ENCODE measurements around the gene IPO4.

Gene IPO4

DNA sequence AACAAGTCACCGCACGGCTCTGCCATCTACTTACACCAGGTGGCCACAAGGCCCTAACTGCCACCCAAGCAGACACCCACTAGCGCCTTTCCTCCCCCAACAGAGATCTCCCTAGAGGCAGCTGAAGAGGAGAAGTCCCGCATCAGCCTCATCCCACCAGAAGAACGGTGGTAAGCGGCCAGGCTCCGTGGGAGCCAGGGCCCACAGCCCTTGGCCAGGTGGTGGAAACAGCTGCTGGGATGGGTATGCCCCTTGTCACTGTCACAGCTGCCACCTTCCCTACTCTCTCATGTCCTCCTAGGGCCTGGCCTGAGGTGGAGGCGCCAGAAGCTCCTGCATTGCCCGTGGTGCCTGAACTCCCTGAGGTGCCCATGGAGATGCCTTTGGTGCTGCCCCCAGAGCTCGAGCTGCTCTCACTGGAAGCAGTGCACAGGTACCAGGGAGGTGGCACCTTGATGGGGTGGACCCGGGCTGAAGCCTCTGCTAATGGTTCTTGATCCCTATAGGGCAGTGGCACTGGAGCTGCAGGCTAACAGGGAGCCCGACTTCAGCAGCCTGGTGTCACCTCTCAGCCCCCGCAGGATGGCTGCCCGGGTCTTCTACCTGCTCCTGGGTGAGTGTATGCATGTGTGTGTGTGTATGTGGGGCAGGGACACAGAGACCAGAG, 9.2 kb downstream of the IPO4 start:
- Mint-ChIP-seq H3K4me3 (no peak overlapping the region), H3K27ac (no peak overlapping the region), H3K4me1 (ENCODE audit: low read depth) (no peaks in the 10 kb centered on the region), H3K36me3 (ENCODE audit: low read depth) (peaks cover 100% of the 10 kb centered on the region), H3K9me3 (no peaks in the 10 kb centered on the region), H3K27me3 (no peaks in the 10 kb centered on the region)
- intact Hi-C loops (cut with micrococcal nuclease), result no loop called here

DNA sequence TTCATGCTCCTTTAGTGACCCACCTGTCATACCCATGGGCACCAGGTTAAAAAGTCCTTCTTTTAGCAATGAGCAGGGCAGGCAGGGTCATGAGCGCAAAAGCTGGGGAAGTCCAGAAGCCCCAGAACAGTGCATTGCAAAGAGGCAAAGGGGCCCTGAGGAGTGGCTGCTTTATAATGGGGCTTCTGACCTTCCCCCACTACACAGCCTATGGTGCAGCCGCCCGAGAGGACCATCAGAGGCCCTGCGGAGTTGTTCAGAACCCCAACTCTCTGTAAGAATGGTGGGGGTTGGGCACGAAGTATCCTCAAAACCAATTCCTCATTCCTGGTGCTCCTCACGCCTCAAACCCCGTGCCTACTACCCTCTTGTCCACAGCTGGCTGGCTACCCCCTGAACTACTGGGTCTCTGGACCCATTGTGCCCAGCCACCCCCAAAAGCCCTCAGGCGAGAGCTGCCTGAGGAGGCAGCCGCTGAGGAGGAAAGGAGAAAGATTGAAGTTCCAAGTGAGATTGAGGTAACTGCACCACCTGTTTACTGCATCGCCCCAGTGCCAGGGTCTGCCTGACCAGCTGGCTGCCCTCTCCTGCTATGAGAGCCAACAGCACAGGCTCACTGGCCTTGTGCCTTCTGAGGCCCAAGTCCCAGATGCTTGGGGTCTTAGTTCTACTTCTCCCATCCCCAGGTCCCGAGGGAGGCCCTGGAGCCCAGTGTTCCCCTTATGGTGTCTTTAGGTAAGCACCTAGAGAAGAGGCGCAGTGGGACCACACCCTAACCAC, 10.0 kb downstream of the IPO4 start:
- Mint-ChIP-seq H3K27ac (no peak overlapping the region), H3K27me3 (no peaks in the 10 kb centered on the region), H3K36me3 (ENCODE audit: low read depth) (peaks cover 100% of the 10 kb centered on the region), H3K9me3 (no peaks in the 10 kb centered on the region), H3K4me3 (no peak overlapping the region), H3K4me1 (ENCODE audit: low read depth) (no peaks in the 10 kb centered on the region)
- intact Hi-C loops (cut with micrococcal nuclease), result no loop called here

DNA sequence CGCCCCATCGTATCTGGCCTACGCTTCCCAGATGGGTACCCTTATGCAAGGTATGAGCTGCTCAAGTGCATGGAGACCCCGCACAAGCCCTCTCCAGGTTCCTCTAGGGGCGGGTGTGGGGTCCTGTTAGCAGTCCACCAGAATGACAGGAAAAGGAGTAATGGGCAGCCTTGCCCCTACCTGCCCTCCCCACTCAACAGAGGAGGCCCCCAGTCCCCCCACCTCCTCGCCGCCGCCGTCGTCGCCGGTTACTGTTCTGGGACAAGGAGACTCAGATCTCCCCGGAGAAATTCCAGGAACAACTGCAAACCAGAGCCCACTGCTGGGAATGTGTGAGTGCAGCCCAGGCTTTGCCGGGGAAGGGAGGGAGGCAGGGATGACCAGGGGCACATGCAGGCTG, 10.7 kb downstream of the IPO4 start:
- no peaks in the 10 kb centered on the region for H3K9me3 Mint-ChIP-seq
- no peaks in the 10 kb centered on the region for H3K27me3 Mint-ChIP-seq
- intact Hi-C loops (cut with micrococcal nuclease), result no loop called here
- no peak overlapping the region for H3K27ac Mint-ChIP-seq
- H3K4me1 Mint-ChIP-seq (ENCODE audit: low read depth), result no peaks in the 10 kb centered on the region
- H3K36me3 Mint-ChIP-seq (ENCODE audit: low read depth), result peaks cover 100% of the 10 kb centered on the region
- no peak overlapping the region for H3K4me3 Mint-ChIP-seq

DNA sequence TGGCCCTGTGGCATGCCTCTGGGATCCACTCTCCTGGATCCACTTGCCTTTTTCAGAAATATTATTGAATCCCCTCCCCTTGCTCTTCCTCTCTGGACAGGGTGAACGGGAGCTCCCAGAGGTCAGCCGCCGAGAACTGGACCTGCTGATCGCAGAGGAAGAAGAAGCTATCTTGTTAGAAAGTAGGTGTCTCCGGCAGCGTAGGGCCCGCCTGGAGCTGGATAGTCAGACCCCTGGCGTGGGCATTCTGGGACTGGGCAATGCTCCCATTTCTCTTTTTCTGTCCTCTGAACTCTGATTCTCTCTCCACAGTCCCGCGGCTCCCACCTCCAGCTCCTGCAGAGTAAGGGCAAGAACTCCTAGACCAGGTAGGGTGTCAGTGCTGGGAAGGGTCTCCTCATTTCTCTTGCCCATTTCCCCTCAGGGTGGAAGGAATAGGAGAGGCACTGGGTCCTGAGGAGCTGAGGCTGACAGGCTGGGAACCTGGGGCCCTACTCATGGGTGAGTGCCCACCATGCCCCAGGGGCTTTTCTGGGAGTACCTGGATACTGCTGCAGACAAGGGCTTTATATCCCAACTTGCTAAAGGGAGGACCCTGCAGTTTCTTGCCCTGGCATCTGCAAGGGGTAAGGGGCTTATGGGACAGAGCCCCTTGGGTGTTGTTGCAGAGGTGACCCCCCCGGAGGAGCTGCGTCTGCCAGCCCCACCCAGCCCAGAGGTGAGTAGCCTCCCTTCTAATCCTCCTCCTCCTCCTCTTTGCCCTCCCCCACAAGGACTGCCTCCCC, 11.4 kb downstream of the IPO4 start:
- H3K9me3 Mint-ChIP-seq, result no peaks in the 10 kb centered on the region
- H3K27me3 Mint-ChIP-seq, result no peaks in the 10 kb centered on the region
- intact Hi-C loops (cut with micrococcal nuclease), result no loop called here
- peaks cover 100% of the 10 kb centered on the region for H3K36me3 Mint-ChIP-seq (ENCODE audit: low read depth)
- H3K4me3 Mint-ChIP-seq, result no peak overlapping the region
- no peak overlapping the region for H3K27ac Mint-ChIP-seq
- H3K4me1 Mint-ChIP-seq (ENCODE audit: low read depth), result peaks cover under 1% of the 10 kb centered on the region

DNA sequence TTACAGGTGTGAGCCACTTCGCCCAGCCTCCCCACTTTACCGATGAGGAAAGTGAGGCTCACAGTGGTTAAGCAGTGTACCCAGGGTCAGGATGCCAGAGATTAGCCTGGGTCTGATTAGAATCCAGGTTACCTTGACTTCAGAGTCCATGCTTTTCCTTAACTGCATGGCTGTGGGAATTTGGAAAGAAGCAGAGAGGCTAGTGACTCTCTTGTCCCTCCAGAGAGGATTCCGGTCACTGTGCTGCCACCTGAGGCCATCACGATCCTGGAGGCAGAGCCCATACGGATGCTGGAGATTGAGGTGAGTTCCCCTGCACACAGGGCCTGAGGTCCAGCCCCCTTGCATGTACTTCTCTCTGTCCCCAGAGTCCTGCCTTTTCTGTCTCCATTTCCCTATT, 12.0 kb downstream of the IPO4 start:
- intact Hi-C loops (cut with micrococcal nuclease), result no loop called here

DNA sequence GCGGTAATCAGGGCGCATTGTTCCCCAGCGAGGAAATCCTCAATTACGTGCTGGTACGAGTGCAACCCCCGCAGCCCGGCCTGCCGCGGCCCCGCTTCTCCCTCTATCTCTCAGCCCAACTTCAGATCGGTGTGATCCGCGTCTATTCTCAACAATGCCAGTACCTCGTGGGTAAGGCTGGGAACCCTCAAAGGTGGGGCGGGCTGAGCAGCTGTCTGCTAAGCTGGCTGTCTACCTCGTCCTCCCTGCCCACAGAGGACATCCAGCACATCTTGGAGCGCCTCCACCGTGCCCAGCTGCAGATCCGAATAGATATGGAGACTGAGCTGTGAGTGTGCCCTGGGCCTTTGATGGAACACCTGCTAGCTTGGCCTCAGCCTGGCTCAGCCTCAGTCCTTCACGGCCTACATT, 15.7 kb downstream of the IPO4 start:
- intact Hi-C loops (cut with micrococcal nuclease), result no loop called here
- H3K36me3 Mint-ChIP-seq (ENCODE audit: low read depth), result peaks cover 96% of the 10 kb centered on the region
- H3K4me1 Mint-ChIP-seq (ENCODE audit: low read depth), result peaks cover 25% of the 10 kb centered on the region
- no peaks in the 10 kb centered on the region for H3K9me3 Mint-ChIP-seq
- H3K27me3 Mint-ChIP-seq, result peaks cover 13% of the 10 kb centered on the region
- H3K27ac Mint-ChIP-seq, result no peak overlapping the region
- no peak overlapping the region for H3K4me3 Mint-ChIP-seq

More for the DNA sequence above, 12.0 kb downstream of the IPO4 start:
- Mint-ChIP-seq H3K27me3 (peaks cover 3% of the 10 kb centered on the region), H3K36me3 (ENCODE audit: low read depth) (peaks cover 100% of the 10 kb centered on the region), H3K4me1 (ENCODE audit: low read depth) (peaks cover 7% of the 10 kb centered on the region), H3K9me3 (no peaks in the 10 kb centered on the region), H3K27ac (no peak overlapping the region), H3K4me3 (no peak overlapping the region)

DNA sequence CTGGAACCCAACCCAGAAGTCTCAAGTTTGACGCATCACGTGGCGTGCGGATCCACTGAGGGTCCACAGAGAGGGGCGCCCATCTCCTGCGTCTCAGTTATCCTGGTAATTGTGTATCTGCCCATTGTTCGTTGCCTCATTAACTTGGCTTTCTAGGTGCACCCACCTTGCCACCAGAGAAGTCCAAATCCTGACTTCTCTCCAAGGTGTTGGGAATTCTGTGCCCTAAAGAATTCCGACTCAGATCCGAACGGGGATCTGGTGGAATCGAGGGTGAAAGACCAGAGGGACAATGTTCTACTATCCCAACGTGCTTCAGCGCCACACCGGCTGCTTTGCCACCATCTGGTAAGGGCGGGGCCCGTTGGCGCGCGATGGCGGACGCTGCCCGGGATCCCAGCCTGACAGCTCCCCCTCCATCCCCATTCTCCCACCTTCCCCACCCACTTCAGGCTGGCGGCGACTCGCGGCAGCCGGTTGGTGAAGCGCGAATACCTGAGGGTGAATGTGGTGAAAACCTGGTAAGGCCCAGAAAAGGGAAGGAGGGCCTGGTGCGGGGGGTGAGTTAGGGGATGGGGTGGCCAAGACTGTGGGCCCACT, 16.3 kb downstream of the IPO4 start:
- Mint-ChIP-seq H3K4me3 (no peak overlapping the region), H3K4me1 (ENCODE audit: low read depth) (peaks cover 30% of the 10 kb centered on the region), H3K27me3 (peaks cover 13% of the 10 kb centered on the region), H3K9me3 (no peaks in the 10 kb centered on the region), H3K36me3 (ENCODE audit: low read depth) (peaks cover 96% of the 10 kb centered on the region), H3K27ac (no peak overlapping the region)
- intact Hi-C loops (cut with micrococcal nuclease), result no loop called here

DNA sequence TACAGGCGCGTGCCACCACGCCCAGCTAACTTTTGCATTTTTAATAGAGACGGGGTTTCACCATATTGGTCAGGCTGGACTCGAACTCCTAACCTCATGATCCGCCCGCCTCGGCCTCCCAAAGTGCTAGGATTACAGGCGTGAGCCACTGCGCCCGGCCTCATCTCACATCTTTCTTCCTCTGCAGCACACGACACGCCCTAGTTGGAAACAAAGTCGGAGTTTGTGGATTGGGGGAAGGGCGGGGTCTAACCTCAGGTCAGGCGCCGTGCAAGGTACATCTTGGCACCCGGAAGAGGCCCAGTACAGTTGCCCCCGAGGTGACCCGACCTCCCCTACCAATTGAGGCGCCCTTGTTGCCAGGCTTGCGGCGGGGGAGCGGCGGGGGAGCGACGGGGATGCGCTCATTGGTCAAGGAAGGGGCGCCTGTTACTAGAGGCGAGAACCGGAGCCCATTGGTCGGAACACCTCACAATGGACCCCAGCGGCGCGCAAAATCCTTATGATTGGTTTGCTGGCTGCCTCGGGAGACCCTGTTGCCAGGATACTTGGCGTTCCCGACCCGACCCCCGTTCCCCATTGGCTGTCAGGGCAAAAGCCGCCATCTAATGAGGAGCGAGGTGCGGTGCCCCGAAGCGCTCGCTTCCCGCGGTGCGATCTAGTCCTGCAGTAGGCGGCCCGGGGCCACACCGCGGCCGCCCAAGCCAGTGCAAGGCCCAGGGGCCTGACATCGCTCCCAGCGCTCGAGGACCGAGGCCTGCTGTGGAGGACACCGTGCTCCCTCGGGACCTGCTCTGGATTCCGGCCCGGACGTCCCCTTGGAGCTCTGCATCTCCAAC, 17.0 kb downstream of the IPO4 start, which contains the start of gene REC8:
REC8 (plus strand) TSS at position 659 of the 839 bp plus-strand sequence. CDS start 473 bp downstream, outside the sequence.
- peak within 1 kb of the TSS; percentile 65 for H3K4me3 Mint-ChIP-seq
- H3K27me3 Mint-ChIP-seq, result peaks cover 13% of the 10 kb centered on the region
- H3K4me1 Mint-ChIP-seq (ENCODE audit: low read depth), result peaks cover 37% of the 10 kb centered on the region
- intact Hi-C loops (cut with micrococcal nuclease), result no loop called here
- no peaks in the 10 kb centered on the region for H3K9me3 Mint-ChIP-seq
- peak within 1 kb of the TSS; percentile 61 for H3K27ac Mint-ChIP-seq
- peaks cover 96% of the 10 kb centered on the region for H3K36me3 Mint-ChIP-seq (ENCODE audit: low read depth)

DNA sequence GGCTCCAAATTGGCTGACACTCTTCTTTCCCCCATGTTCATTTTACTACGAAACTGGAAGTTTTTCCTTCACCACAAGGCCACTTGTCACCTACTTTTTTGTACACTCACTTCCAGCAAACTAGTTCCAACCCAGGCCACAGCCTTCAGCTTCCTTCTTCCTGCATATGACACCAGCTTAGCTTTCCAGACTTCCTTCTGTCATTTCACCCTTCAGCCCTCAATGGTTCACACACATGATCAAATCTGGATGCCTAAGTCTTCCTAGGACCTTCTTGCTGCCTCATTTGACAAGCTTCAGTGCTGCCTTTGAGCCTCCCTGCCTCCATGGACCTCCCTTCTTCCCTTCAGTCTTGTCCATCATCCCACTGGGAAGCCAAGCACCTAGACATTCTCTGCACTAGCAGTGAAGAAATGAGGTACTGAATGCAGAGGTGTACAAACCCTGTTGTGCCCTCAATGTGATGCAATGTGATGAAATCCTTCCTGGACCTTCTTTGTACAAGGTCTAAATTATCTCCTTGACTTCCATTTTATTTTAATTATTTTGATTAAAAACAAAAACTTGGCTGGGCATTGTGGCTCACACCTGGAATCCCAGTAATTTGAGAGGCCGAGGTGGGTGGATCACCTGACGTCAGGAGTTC, 21.0 kb downstream of the IPO4 start:
- peaks cover 13% of the 10 kb centered on the region for H3K27me3 Mint-ChIP-seq
- H3K36me3 Mint-ChIP-seq (ENCODE audit: low read depth), result peaks cover 96% of the 10 kb centered on the region
- H3K9me3 Mint-ChIP-seq, result no peaks in the 10 kb centered on the region
- H3K4me3 Mint-ChIP-seq, result no peak overlapping the region
- intact Hi-C loops (cut with micrococcal nuclease), result no loop called here
- peak overlapping the region; percentile 82 for H3K27ac Mint-ChIP-seq
- peaks cover 78% of the 10 kb centered on the region for H3K4me1 Mint-ChIP-seq (ENCODE audit: low read depth)

DNA sequence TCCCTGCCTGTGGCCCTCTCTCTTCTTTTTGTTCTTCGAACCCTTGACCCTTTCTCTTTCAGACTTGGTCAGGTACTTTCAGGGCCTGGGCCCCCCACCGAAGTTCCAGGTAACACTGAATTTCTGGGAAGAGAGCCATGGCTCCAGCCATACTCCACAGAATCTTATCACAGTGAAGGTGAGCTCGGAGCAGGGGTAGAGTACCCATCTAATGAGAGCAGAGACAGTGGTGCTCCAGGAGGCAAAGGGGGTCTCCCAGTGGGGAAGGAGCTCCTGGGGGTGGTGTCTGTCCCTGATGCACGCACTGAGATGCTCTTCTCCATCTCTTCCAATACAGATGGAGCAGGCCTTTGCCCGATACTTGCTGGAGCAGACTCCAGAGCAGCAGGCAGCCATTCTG, 22.8 kb downstream of the IPO4 start:
- intact Hi-C loops (cut with micrococcal nuclease), result no loop called here
- H3K36me3 Mint-ChIP-seq (ENCODE audit: low read depth), result peaks cover 96% of the 10 kb centered on the region
- H3K9me3 Mint-ChIP-seq, result no peaks in the 10 kb centered on the region
- peaks cover 84% of the 10 kb centered on the region for H3K4me1 Mint-ChIP-seq (ENCODE audit: low read depth)
- H3K4me3 Mint-ChIP-seq, result no peak overlapping the region
- H3K27me3 Mint-ChIP-seq, result peaks cover 2% of the 10 kb centered on the region
- peak overlapping the region; percentile 82 for H3K27ac Mint-ChIP-seq

DNA sequence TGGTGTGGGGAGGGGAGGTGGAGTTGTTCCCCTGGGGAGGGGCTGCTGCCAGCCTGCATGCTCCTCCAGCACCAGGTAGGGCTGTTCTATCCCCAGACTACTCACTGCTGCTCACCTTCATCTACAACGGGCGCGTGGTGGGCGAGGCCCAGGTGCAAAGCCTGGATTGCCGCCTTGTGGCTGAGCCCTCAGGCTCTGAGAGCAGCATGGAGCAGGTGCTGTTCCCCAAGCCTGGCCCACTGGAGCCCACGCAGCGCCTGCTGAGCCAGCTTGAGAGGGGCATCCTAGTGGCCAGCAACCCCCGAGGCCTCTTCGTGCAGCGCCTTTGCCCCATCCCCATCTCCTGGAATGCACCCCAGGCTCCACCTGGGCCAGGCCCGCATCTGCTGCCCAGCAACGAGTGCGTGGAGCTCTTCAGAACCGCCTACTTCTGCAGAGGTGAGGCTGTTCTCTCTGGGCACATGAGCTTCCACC, 24.1 kb downstream of the IPO4 start:
- Mint-ChIP-seq H3K27ac (peak overlapping the region; percentile 82), H3K36me3 (ENCODE audit: low read depth) (peaks cover 96% of the 10 kb centered on the region)

DNA sequence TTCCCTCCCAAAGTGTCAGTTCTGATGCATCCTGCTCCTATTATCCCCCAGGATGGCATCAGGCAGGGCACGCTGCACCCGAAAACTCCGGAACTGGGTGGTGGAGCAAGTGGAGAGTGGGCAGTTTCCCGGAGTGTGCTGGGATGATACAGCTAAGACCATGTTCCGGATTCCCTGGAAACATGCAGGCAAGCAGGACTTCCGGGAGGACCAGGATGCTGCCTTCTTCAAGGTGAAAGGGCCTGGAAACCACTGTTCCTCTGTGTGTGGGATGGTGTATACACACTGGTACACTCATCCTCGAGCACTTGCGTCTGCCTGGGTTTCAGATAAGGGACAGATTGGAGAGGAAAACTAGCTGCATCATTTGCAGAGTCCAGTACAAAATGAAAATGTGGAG, 26.5 kb downstream of the IPO4 start:
- no peaks in the 10 kb centered on the region for H3K9me3 Mint-ChIP-seq
- no peaks in the 10 kb centered on the region for H3K27me3 Mint-ChIP-seq
- H3K4me3 Mint-ChIP-seq, result peak overlapping the region; percentile 95
- peaks cover 98% of the 10 kb centered on the region for H3K36me3 Mint-ChIP-seq (ENCODE audit: low read depth)
- H3K4me1 Mint-ChIP-seq (ENCODE audit: low read depth), result peaks cover 75% of the 10 kb centered on the region
- peak overlapping the region; percentile 93 for H3K27ac Mint-ChIP-seq
- intact Hi-C loops (cut with micrococcal nuclease), result loop anchor here (5.0 kb wide), 2 partner anchors 35 to 105 kb away; partner anchors contain the start of gene TM9SF1

More for the DNA sequence above, 24.1 kb downstream of the IPO4 start:
- H3K27me3 Mint-ChIP-seq, result peaks cover 2% of the 10 kb centered on the region
- H3K4me1 Mint-ChIP-seq (ENCODE audit: low read depth), result peaks cover 89% of the 10 kb centered on the region
- intact Hi-C loops (cut with micrococcal nuclease), result loop anchor here (5.0 kb wide), 2 partner anchors 33 to 107 kb away; partner anchors contain the start of gene TM9SF1
- no peaks in the 10 kb centered on the region for H3K9me3 Mint-ChIP-seq
- no peak overlapping the region for H3K4me3 Mint-ChIP-seq
